OCI-LY7 (cell line): ENCODE data around the gene LGR5.

Experiments used
- EZH2phosphoT487 ChIP-seq: fragments of 200-600 bp; sonication (generic); IDR thresholded peaks from 2 replicates; pipeline ENCODE4 v1.6.1; 2018; ENCODE audit warnings: low read depth, borderline replicate concordance, mild to moderate bottlenecking, mixed run types, antibody characterized with exemption, low read length, moderate library complexity, mixed read lengths
- TF ChIP-seq, protein P1 (sequence below): fragments of 200-600 bp; sonication (generic); conservative IDR thresholded peaks from 2 replicates; pipeline ENCODE4 v1.5.1; 2014; ENCODE audit warnings: mild to moderate bottlenecking, antibody characterized with exemption, low read length, moderate library complexity, mixed read lengths

DNA sequence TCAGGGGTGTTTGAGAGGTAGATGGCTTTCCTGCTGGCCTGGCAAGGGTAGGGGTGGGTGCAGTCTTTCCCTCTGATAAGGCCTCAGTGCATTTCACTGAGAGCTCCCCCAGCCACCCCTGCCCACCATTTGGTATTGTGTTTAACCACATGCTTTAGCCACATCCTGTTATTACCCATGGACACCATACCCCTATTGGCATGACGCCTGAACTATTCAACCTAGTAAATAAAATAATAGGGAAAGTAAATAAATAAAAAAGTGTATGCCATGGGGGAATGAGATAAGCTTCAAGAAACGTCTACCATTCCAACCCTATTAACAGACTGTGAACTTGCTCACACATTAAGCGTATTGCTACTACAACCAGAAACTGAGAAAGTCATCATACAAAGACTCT, 7.6 kb upstream of the LGR5 start:
- TF ChIP-seq, protein P1, sequence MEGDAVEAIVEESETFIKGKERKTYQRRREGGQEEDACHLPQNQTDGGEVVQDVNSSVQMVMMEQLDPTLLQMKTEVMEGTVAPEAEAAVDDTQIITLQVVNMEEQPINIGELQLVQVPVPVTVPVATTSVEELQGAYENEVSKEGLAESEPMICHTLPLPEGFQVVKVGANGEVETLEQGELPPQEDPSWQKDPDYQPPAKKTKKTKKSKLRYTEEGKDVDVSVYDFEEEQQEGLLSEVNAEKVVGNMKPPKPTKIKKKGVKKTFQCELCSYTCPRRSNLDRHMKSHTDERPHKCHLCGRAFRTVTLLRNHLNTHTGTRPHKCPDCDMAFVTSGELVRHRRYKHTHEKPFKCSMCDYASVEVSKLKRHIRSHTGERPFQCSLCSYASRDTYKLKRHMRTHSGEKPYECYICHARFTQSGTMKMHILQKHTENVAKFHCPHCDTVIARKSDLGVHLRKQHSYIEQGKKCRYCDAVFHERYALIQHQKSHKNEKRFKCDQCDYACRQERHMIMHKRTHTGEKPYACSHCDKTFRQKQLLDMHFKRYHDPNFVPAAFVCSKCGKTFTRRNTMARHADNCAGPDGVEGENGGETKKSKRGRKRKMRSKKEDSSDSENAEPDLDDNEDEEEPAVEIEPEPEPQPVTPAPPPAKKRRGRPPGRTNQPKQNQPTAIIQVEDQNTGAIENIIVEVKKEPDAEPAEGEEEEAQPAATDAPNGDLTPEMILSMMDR = no peak
- TF ChIP-seq EZH2phosphoT487 = no peak
